Liver (tissue), 9 donors: ENCODE data around the gene PHLDA2. TPM values are rescaled to one million over a fixed set of nuclear protein-coding genes. Genes with fewer than 3 reads are reported as not detected.

ENCODE experiments used
- DNase-seq: peaks from one replicate; pipeline ENCODE4 v3.0.0-alpha.2; 2017; ENCODE audit warnings: low spot score
- H3K27ac ChIP-seq, 2 donors: one replicate each; pipeline ENCODE4 v1.7.0; 2013; ENCODE audit warnings: inconsistent platforms in 2 of 2, low read length in 2 of 2, control low read depth in 1 of 2, low read depth in 1 of 2, mild to moderate bottlenecking in 1 of 2
- H3K27me3 ChIP-seq, 4 donors: one replicate each; pipeline versions ENCODE4 v1.6.1 to v1.7.0; 2013; ENCODE audit warnings: low read length in 3 of 4, inconsistent platforms in 1 of 4, mild to moderate bottlenecking in 1 of 4, moderate library complexity in 1 of 4; ENCODE audit not compliant: control insufficient read depth in 4 of 4, insufficient read depth in 4 of 4
- H3K36me3 ChIP-seq, 4 donors: one replicate each; pipeline versions ENCODE4 v1.6.1 to v1.7.0; 2013; ENCODE audit warnings: low read length in 3 of 4, mild to moderate bottlenecking in 3 of 4, low read depth in 1 of 4, moderate library complexity in 1 of 4; ENCODE audit not compliant: control insufficient read depth in 4 of 4, insufficient read depth in 3 of 4
- H3K4me1 ChIP-seq, 4 donors: one replicate each; pipeline versions ENCODE4 v1.6.1 to v1.7.0; 2013; ENCODE audit warnings: low read length in 3 of 4, mild to moderate bottlenecking in 3 of 4, moderate library complexity in 1 of 4; ENCODE audit not compliant: control insufficient read depth in 4 of 4, insufficient read depth in 4 of 4
- H3K4me3 ChIP-seq, 3 donors: one replicate each; pipeline versions ENCODE4 v1.6.1 to v1.7.0; 2013; ENCODE audit warnings: low read length in 3 of 3, control low read depth in 1 of 3, low read depth in 1 of 3, mild to moderate bottlenecking in 1 of 3
- H3K9ac ChIP-seq, 2 donors: one replicate each; pipeline ENCODE4 v1.7.0; 2013; ENCODE audit warnings: low read length in 2 of 2, mild to moderate bottlenecking in 2 of 2, moderate library complexity in 2 of 2, control low read depth in 1 of 2, low read depth in 1 of 2
- H3K9me3 ChIP-seq, 4 donors: one replicate each; pipeline versions ENCODE4 v1.6.1 to v1.7.0; 2013; ENCODE audit warnings: low read length in 3 of 4; ENCODE audit not compliant: control insufficient read depth in 4 of 4
- FOXA1 ChIP-seq: IDR thresholded peaks from 2 replicates; pipeline ENCODE4 v1.6.1; 2016; ENCODE audit warnings: antibody characterized with exemption
- FOXA2 ChIP-seq: IDR thresholded peaks from 2 replicates; pipeline ENCODE4 v1.6.1; 2016; ENCODE audit warnings: antibody characterized with exemption
- NR2F2 ChIP-seq: IDR thresholded peaks from 2 replicates; pipeline ENCODE4 v1.6.1; 2016; ENCODE audit warnings: antibody characterized with exemption
- RAD21 ChIP-seq, 2 donors: IDR thresholded peaks; 2 replicates each; pipeline ENCODE4 v1.6.1; 2016; ENCODE audit warnings: antibody characterized with exemption in 2 of 2, mild to moderate bottlenecking in 2 of 2
- SP1 ChIP-seq: IDR thresholded peaks from 2 replicates; pipeline ENCODE4 v1.6.1; 2018; ENCODE audit warnings: antibody characterized with exemption, mild to moderate bottlenecking
- YY1 ChIP-seq: IDR thresholded peaks from 2 replicates; pipeline ENCODE4 v1.6.1; 2016; ENCODE audit warnings: antibody characterized with exemption, mild to moderate bottlenecking
- WGBS: extraction: QIAGEN DNeasy Blood & Tissue Kit; methylation state at CpG from one replicate; pipeline ENCODE4 v1.1.7; 2013; 5-methylcytosine and 5-hydroxymethylcytosine counted together
- polyA plus RNA-seq, 2 donors: library from polyadenylated mRNA; stranded (reverse) in 1 of 2; unstranded in 1 of 2; fragments of 200-250 nt in 1 of 2; fragments of >200 nt in 1 of 2; fragmentation: Nextera tagmentation in 1 of 2; extraction: Ambion mirVana in 1 of 2; gene quantifications; one replicate each; pipeline versions ENCODE4 v1.2.1 to v1.2.3, GENCODE V29; 2013 to 2015
- total RNA-seq, 2 donors: library from RNA; depleted of rRNA; stranded (reverse); fragments of >200 nt; gene quantifications; one replicate each; pipeline ENCODE4 v1.2.3, GENCODE V29; 2014
- TF ChIP-seq, protein P1 (sequence below): IDR thresholded peaks from 2 replicates; pipeline ENCODE4 v1.6.1; 2016; ENCODE audit warnings: antibody characterized with exemption
- TF ChIP-seq, protein P2 (sequence below): IDR thresholded peaks from 2 replicates; pipeline ENCODE4 v1.6.1; 2016; ENCODE audit warnings: antibody characterized with exemption, mild to moderate bottlenecking
- donor health status: healthy.
- donor health status: healthy.
- donor health status: healthy.
- donor health status: healthy.
- donor health status: healthy.

PHLDA2 gene
- total and polyA plus RNA-seq, 4 donors = 0.23 to 1.4 (median 0.99) TPM; not detected in 1

- no peaks in the 10 kb centered on the region for H3K9me3 ChIP-seq
- H3K27me3 ChIP-seq = no peaks in the 10 kb centered on the region
- no peak overlapping the region for H3K9ac ChIP-seq
- WGBS = 86% methylated on average over 3 of the region's 3 CpGs
- H3K27ac ChIP-seq = no peak overlapping the region
- TF ChIP-seq, protein P1, sequence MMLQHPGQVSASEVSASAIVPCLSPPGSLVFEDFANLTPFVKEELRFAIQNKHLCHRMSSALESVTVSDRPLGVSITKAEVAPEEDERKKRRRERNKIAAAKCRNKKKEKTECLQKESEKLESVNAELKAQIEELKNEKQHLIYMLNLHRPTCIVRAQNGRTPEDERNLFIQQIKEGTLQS = no peak
- no peak for TF ChIP-seq NR2F2
- TF ChIP-seq, protein P2, sequence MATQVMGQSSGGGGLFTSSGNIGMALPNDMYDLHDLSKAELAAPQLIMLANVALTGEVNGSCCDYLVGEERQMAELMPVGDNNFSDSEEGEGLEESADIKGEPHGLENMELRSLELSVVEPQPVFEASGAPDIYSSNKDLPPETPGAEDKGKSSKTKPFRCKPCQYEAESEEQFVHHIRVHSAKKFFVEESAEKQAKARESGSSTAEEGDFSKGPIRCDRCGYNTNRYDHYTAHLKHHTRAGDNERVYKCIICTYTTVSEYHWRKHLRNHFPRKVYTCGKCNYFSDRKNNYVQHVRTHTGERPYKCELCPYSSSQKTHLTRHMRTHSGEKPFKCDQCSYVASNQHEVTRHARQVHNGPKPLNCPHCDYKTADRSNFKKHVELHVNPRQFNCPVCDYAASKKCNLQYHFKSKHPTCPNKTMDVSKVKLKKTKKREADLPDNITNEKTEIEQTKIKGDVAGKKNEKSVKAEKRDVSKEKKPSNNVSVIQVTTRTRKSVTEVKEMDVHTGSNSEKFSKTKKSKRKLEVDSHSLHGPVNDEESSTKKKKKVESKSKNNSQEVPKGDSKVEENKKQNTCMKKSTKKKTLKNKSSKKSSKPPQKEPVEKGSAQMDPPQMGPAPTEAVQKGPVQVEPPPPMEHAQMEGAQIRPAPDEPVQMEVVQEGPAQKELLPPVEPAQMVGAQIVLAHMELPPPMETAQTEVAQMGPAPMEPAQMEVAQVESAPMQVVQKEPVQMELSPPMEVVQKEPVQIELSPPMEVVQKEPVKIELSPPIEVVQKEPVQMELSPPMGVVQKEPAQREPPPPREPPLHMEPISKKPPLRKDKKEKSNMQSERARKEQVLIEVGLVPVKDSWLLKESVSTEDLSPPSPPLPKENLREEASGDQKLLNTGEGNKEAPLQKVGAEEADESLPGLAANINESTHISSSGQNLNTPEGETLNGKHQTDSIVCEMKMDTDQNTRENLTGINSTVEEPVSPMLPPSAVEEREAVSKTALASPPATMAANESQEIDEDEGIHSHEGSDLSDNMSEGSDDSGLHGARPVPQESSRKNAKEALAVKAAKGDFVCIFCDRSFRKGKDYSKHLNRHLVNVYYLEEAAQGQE = no peak
- TF ChIP-seq FOXA1 = no peak
- no peak for TF ChIP-seq RAD21 (IDR thresholded peaks at IDR 0.05)
- no peak for TF ChIP-seq YY1
- H3K36me3 ChIP-seq = peaks cover 0 to 4% (median 0%) of the 10 kb centered on the region in 4 donors
- no peak overlapping the region for H3K4me3 ChIP-seq
- no peak for DNase-seq
- no peaks in the 10 kb centered on the region for H3K4me1 ChIP-seq
These were observed 6.6 kb downstream of the PHLDA2 start for GRCh38 chr11:2922655-2923054.

DNA sequence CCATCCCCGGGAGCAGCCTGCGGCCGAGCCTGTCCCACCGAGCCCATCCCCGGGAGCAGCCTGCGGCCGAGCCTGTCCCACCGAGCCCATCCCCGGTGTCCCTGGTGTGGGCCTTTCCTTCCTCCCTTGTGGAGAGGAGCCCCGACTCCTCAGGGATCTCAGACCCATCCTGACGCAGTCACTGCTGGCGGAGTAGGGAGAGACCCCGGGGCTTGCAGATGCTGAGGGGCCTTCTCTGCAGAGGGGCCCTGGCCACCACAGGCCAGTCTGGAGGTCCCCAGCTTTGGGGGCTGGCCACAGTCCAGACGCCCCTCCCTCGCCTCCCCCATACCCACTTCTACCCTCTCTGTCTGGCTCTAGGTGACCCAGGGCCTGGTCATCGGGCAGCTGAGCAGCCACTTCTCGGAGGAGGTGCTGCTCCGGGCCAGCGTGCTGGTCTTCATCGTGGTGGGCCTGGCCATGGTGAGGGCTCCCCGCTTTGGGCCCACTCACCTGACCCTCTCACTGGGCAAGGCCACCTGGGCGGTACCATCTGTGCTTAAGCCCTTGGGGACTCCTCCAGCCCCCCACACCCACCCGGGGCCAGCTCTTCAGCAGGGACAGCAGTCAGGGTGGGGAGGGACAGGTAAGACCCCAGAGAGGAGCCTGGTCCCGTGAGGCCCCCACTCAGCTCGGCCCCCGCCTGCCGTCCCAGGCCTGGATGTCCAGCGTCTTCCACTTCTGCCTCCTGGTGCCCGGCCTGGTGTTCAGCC is 7.3 kb downstream of the PHLDA2 start:
- Histone ChIP-seq H3K36me3 (peaks cover 0 to 5% (median 0%) of the 10 kb centered on the region in 4 donors), H3K9ac (no peak overlapping the region), H3K4me3 (no peak overlapping the region), H3K27ac (no peak overlapping the region), H3K27me3 (no peaks in the 10 kb centered on the region), H3K9me3 (no peaks in the 10 kb centered on the region), H3K4me1 (no peaks in the 10 kb centered on the region)
- WGBS = 91% methylated on average over 28 of the region's 29 CpGs
- DNase-seq = no peak
- no peak for TF ChIP-seq FOXA2

- Histone ChIP-seq H3K4me3 (no peak overlapping the region), H3K4me1 (no peaks in the 10 kb centered on the region), H3K36me3 (peaks cover 0 to 5% (median 0%) of the 10 kb centered on the region in 4 donors), H3K27ac (no peak overlapping the region), H3K9ac (no peak overlapping the region), H3K9me3 (no peaks in the 10 kb centered on the region), H3K27me3 (no peaks in the 10 kb centered on the region)
- DNase-seq = no peak
- no peak for TF ChIP-seq FOXA1
- no peak for TF ChIP-seq SP1
- TF ChIP-seq RAD21 (IDR thresholded peaks at IDR 0.05) = no peak
- TF ChIP-seq, protein P2 = no peak
- no peak for TF ChIP-seq FOXA2
- TF ChIP-seq YY1 = no peak
- WGBS = 94% methylated on average over 12 of the region's 16 CpGs
These were observed 8.0 kb downstream of the PHLDA2 start for GRCh38 chr11:2921261-2921660.
